A172 (cell line): ENCODE results near the gene CDC5L. TPM values are rescaled to one million over a fixed set of nuclear protein-coding genes. Genes with fewer than 3 reads are reported as not detected.

Source experiments
- DNase-seq: peaks from one replicate; pipeline ENCODE4 v3.0.0-alpha.2; 2015; ENCODE audit warnings: low spot score
- total RNA-seq: library from RNA; depleted of rRNA; stranded (reverse); fragments of >200 nt; shearing (Covaris generic); gene quantifications from 2 replicates; pipeline ENCODE4 v1.2.3, GENCODE V29; 2014

The CDC5L gene
- total RNA-seq, 1 experiment from 2014 or later: 41.1 TPM

DNA sequence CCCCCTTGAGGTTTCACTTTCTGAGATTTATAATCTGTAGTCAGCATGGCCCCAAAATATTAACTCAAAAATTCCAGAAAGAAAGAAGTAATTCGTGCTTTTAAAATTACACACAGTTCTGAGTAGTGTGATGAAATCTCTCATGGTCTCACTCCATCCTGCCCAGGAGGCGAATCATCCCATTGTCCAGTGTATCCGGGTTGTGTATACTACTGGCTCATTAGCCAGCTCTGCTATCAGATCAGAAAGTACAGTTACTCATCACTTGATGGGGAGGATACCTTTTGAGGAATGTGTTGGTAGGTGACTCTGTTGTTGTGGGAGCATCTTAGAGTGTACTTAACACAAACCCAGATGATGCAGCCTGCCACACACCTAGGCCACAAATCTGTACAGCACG is 65.2 kb downstream of the CDC5L start:
- peak; percentile 70 for DNase-seq

GRCh38 chr6:44453146-44453545 is 65.6 kb downstream of the CDC5L start:
- DNase-seq: no peak

GRCh38 chr6:44454198-44454597 is 66.7 kb downstream of the CDC5L start:
- no peak for DNase-seq

DNA sequence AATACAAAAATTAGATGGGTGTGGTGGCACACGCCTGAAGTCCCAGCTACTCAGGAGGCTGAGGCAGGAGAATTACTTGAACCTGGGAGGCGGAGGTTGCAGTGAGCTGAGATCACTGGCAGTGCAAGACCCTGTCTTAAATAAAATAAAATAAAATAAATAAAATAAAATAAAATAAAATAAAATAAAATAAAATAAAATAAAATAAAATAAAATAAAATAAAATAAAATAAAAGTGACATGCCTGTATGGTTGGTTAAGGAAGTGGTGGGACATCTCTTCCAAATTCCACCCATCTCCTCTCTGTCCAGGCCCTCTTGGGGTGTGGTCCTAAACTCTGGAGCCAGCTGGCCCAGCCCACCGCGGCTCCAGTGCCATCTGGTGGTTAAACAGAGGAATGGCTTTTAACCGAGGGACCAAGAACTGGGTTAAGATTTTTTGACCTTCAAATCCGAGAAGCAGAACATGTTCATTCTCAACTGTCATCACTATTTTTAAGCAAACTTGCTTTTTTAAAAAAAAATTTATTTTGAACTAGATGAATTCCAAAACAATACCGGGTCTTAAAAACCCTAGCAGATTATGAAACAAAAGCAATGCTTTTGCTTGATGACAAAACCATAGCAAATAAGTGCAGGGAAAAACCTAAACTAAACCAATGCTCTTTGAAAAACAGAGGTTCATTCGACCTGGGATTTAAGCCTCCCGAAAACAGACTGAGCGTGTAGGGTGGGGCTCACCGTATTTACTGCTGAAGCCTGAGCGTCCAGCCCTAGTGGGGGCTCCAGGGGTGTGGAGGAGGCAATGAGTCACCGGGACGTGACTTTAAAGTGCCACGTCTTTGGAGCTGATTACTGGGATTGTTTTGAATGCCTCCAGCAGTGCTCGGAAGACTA is 68.8 kb downstream of the CDC5L start:
- peak; percentile 63 for DNase-seq

DNA sequence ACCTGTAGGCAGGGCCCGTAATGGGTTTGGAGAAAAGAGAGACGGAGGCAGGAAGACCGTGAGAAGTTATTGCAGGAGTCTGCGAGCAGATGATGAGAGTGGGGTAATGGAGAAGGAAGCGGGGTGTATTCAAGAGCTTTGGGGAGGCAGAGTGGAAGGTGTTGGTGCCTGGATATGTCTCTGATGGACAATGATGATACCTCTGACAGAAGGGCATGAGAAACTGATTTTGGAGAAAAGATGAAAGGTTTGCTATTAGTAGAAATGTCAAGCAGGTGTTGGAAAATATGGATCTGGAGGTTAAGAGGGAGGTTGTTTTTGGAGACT is 69.4 kb downstream of the CDC5L start:
- no peak for DNase-seq

DNA sequence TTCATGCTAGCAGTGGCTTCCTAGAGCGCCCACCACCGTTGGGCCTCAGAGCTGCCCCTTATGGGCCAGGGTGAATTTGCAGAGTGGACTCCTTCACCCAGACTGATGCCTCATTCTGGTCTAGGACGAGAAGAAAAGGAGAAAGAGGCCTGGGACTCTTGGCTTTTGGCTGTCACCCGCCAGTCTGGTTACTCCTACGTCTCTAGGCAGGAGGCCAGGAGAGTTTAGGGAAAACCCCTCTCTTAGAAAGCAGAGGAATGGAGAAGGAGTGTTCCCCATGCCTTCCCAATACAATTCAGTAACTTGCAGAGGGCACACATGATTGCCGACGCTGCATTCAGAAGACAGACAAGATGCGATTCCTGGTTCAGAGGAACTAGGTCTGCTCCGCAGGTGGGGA is 70.1 kb downstream of the CDC5L start:
- no peak for DNase-seq

GRCh38 chr6:44458551-44458950 is 71.0 kb downstream of the CDC5L start:
- no peak for DNase-seq

DNA sequence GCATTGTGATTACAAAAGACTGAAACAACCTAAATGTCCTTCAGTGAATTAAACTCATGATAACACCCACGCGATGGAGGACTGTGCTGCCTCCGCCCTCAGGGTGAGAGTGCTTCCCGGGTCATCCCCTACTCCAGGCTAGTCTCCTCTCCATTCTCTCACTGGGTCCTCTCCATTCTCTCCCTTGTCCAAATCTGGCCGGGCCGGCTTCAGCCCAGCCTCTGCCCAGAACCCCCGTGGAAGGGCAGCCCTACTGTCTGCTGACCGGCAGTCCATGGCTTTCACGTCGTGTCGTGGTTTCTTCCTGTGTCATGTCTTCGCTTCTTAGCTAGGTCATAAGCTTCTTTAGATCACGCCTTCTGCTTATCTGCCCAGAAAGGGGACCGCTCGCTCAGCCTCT is 74.8 kb downstream of the CDC5L start:
- DNase-seq: no peak

GRCh38 chr6:44462797-44463727 is 75.6 kb downstream of the CDC5L start:
- no peak for DNase-seq

- no peak for DNase-seq
Measured at GRCh38 chr6:44463728-44464450, 76.4 kb downstream of the CDC5L start.

GRCh38 chr6:44464527-44465310 is 77.2 kb downstream of the CDC5L start:
- peak; percentile 73 for DNase-seq

GRCh38 chr6:44466955-44467354 is 79.4 kb downstream of the CDC5L start:
- DNase-seq: no peak

DNA sequence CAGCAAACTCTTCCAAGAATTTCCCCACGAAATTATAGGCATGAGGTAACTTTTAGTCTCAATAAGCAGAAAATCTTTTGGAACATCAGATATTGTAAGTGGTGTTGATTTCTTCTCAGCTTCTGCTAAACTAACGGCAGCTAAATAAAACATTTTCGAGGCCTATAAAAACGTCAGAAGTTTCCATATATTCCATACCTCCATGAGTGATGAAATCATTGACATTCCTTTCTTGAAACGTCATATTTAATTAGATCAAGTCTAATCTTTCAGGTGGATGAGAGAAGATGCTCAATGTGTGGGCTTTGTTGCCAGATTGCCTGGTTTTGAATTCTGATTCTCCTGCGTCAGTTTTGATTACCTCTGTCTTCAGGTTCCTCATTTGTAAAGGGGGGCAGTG is 81.3 kb downstream of the CDC5L start:
- no peak for DNase-seq

GRCh38 chr6:44470115-44470464 is 82.6 kb downstream of the CDC5L start:
- no peak for DNase-seq

- DNase-seq: no peak
Measured at GRCh38 chr6:44470746-44471145, 83.2 kb downstream of the CDC5L start.

- DNase-seq: no peak
Measured at GRCh38 chr6:44471271-44471981, 83.9 kb downstream of the CDC5L start.

DNA sequence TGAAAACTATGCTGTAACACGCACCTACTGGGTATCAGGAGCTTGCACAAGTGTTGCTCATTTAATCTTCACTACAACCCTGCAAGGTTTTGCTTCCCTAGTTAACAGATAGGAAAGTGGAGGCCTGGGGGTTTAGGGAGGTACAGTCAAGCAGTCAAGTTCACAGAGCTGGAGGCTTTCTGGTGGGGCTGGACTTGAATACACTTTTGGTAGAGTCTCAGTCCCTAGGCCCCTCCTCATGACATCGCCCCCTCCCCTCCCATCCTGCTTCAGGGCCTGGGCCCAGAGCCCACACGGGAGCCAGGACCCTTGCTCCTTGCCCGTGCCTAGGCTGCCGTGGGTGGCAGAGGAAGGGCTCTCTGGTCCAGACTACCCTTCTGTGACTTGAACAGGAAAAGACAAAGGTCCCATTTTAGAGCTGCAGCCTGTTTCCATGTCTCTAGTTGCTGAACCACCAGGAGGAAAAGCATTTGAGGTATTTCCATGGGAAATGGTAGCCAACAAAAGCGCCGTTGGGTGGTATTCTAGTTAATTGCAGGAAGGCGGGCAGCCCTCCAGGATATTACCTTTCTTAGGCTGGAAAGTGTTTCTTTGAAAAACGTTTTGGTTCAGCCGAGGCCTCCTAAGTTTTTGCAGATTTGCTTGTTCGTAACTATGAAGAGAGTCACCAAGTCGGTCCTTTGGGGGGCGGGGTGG is 84.9 kb downstream of the CDC5L start:
- DNase-seq: no peak

DNA sequence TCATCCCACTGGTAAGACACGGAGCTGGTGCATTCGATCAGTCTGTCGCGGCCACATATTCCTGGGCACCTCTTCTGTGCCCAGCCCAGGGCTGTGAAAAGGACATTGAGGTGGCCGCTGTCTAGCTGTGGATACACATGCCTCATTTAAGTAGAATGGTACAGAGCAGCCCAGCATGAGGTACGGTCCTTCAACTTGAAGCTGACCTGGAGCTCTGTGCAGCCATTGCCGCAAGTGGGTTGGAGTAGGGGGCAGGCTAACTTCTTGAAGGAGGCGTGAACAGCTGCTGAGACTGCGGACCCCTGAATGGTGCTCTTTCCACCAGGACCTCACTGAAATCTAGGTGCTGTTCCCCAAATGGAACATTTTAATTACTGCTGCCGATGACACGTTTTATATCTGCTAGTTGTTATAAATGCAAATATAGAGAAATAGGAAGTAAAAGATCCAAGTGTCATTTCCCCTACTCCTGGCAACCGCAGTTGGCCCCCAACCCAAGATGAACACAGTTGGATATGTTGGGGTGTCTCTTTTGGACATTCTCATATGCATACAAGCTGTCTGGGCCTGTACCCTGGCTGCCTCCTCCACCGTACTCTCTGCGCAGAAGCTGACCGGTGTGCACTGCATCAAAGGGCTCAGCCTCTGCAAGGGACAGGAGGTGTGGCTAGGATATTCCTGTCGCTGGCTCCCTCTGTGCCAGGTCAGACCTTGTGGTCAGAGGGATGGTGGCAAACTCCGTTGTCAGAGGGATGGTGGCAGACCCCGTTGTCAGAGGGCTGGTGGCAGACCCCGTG is 86.1 kb downstream of the CDC5L start:
- no peak for DNase-seq

GRCh38 chr6:44474190-44474631 is 86.7 kb downstream of the CDC5L start:
- no peak for DNase-seq
